ENCODE results near the gene SHC1. TPM values are rescaled to one million over a fixed set of nuclear protein-coding genes. Genes with fewer than 3 reads are reported as not detected.

SHC1 gene
- total RNA-seq, 4 donors from 2014 or later: 152 to 265 (median 171) TPM

GRCh38 chr1:155011437-155012025, 41.0 kb upstream of the SHC1 start:
- DNase-seq (ENCODE audit: low spot score) (no peak), ATAC-seq (ENCODE audit: low FRiP score) (no peak)
- TF ChIP-seq CTCF (IDR thresholded peaks at IDR 0.05): no peak

- no peak for TF ChIP-seq CTCF (IDR thresholded peaks at IDR 0.05)
Observed at GRCh38 chr1:155011004-155011416, 40.5 kb upstream of the SHC1 start.

GRCh38 chr1:155010211-155010918, 39.8 kb upstream of the SHC1 start:
- no peak for ATAC-seq (ENCODE audit: low FRiP score)
- TF ChIP-seq CTCF (IDR thresholded peaks at IDR 0.05): no peak
- DNase-seq (ENCODE audit: low spot score): no peak

More at GRCh38 chr1:155011004-155011416, 40.5 kb upstream of the SHC1 start:
- DNase-seq (ENCODE audit: low spot score) (no peak), ATAC-seq (ENCODE audit: low FRiP score) (no peak)

GRCh38 chr1:155009742-155010141, 39.2 kb upstream of the SHC1 start:
- DNase-seq (ENCODE audit: low spot score) (no peak), ATAC-seq (ENCODE audit: low FRiP score) (no peak)
- TF ChIP-seq CTCF (IDR thresholded peaks at IDR 0.05): no peak

GRCh38 chr1:155009221-155009711, 38.7 kb upstream of the SHC1 start:
- DNase-seq (ENCODE audit: low spot score): no peak
- TF ChIP-seq CTCF (IDR thresholded peaks at IDR 0.05): no peak
- ATAC-seq (ENCODE audit: low FRiP score): no peak

GRCh38 chr1:155008015-155008941, 37.7 kb upstream of the SHC1 start:
- DNase-seq (ENCODE audit: low spot score): no peak
- TF ChIP-seq CTCF (IDR thresholded peaks at IDR 0.05): no peak
- no peak for ATAC-seq (ENCODE audit: low FRiP score)
